Colonic mucosa (tissue), 4 donors: ENCODE measurements around the gene DNAH8. TPM values are rescaled to one million over a fixed set of nuclear protein-coding genes. Genes with fewer than 3 reads are reported as not detected.

Experiments used
- DNase-seq: peaks from one replicate; pipeline ENCODE4 v3.0.0-alpha.2; 2020
- H3K27ac ChIP-seq: fragments of 200-600 bp; one replicate; pipeline ENCODE4 v1.8.0; 2021
- H3K27me3 ChIP-seq: fragments of 200-600 bp; one replicate; pipeline ENCODE4 v1.8.0; 2021
- H3K36me3 ChIP-seq: fragments of 200-600 bp; one replicate; pipeline ENCODE4 v1.8.0; 2021
- H3K4me1 ChIP-seq: fragments of 200-600 bp; one replicate; pipeline ENCODE4 v1.8.0; 2021; ENCODE audit warnings: mild to moderate bottlenecking
- H3K4me3 ChIP-seq: fragments of 200-600 bp; one replicate; pipeline ENCODE4 v1.8.0; 2021
- H3K9ac ChIP-seq, 2 donors: one replicate each; pipeline ENCODE4 v1.7.0; 2013; ENCODE audit warnings: control low read depth in 2 of 2, low read depth in 2 of 2, low read length in 2 of 2
- H3K9me3 ChIP-seq: fragments of 200-600 bp; one replicate; pipeline ENCODE4 v1.8.0; 2021
- intact Hi-C: fragments of 100-400 bp; cut with DNase I; formaldehyde crosslinking; loops from one replicate; pipeline ENCODE4 v1.14.1; 2022
- total RNA-seq, 2 donors: library from RNA; stranded (reverse); fragmentation: NEBNext Ultra II Directional in 1 of 2; extraction: Animal tissue kit (Norgen Biotek cat#: 25700) in 1 of 2; gene quantifications; one replicate each; pipeline ENCODE4 v1.2.1, GENCODE V29; 2021
- TF ChIP-seq, protein P1 (sequence below): fragments of 200-600 bp; IDR thresholded peaks from one replicate; pipeline ENCODE4 v1.8.0; 2022; ENCODE audit warnings: antibody characterized with exemption, mild to moderate bottlenecking
- donor health status: healthy.
- donor health status: DM: no; HTN: no; CAD: no.
- donor health status: DM: no; HTN: no; CAD: no.

Gene DNAH8
- total RNA-seq, 2 donors from 2014 or later: not detected

DNA sequence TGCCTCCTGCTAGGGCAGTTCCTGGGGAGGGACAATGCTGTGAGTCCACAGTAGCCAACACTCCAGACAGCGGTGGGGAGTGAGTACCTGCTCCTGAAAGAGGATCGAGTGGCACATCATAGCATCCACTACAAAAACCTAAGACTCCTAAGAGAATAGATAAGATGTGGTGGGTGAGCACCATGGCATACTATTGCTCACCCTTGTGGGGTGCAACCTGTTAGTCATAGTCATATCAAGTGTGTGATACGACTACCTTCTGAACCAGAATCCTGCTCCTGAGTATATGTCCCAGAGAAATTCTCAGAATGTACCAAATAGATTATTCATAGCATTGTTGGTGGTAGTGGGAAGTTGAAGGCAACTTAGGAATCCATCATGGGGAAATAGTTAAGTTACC lies 270.7 kb downstream of the DNAH8 start:
- Histone ChIP-seq H3K4me1 (no peaks in the 10 kb centered on the region), H3K9ac (no peak overlapping the region), H3K27me3 (no peaks in the 10 kb centered on the region), H3K27ac (no peak overlapping the region), H3K9me3 (no peaks in the 10 kb centered on the region), H3K36me3 (no peaks in the 10 kb centered on the region), H3K4me3 (no peak overlapping the region)
- no peak for DNase-seq
- TF ChIP-seq, protein P1, sequence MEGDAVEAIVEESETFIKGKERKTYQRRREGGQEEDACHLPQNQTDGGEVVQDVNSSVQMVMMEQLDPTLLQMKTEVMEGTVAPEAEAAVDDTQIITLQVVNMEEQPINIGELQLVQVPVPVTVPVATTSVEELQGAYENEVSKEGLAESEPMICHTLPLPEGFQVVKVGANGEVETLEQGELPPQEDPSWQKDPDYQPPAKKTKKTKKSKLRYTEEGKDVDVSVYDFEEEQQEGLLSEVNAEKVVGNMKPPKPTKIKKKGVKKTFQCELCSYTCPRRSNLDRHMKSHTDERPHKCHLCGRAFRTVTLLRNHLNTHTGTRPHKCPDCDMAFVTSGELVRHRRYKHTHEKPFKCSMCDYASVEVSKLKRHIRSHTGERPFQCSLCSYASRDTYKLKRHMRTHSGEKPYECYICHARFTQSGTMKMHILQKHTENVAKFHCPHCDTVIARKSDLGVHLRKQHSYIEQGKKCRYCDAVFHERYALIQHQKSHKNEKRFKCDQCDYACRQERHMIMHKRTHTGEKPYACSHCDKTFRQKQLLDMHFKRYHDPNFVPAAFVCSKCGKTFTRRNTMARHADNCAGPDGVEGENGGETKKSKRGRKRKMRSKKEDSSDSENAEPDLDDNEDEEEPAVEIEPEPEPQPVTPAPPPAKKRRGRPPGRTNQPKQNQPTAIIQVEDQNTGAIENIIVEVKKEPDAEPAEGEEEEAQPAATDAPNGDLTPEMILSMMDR: no peak
- intact Hi-C loops: no loop called here

- H3K4me1 ChIP-seq: no peaks in the 10 kb centered on the region
- TF ChIP-seq, protein P1: no peak
- intact Hi-C loops: no loop called here
Observed at GRCh38 chr6:38987503-38987902, 272.4 kb downstream of the DNAH8 start.

DNA sequence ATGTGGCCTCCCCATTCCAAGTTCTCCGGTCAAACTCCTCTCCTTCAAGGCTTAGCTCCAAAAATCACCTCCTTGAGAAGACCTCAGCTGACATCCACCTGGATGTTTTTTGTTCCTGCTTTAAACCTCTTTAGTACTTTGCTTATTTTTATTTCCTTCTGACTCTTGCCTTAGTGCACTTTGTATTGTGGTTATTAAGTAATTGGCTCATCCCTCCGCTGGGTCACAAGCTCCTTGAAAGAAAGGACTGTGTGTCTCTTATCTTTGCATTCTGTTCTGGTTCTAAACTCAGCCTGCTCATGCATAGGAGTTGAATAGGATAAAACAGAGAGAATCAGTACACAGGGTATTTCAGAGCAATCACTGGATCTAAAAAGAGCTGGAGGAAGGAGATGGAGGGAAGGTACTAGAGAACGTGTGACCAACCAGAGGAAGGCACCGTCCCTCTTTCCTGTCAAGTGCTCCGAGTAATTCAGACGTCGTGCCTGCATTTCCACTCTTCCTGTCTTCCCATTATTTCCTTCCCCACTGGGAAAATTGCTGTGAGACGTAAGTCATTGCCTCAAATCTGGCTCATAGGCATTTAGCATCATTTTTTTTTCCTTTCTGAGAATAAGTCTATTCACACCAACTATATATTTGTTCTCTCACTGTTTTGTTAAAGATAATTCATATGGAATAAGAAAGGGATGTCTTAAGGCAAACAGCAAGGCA lies 273.8 kb downstream of the DNAH8 start:
- H3K9me3 ChIP-seq: no peaks in the 10 kb centered on the region
- TF ChIP-seq, protein P1: no peak
- no peaks in the 10 kb centered on the region for H3K27me3 ChIP-seq
- H3K4me3 ChIP-seq: no peak overlapping the region
- DNase-seq: no peak
- H3K4me1 ChIP-seq: no peaks in the 10 kb centered on the region
- H3K27ac ChIP-seq: no peak overlapping the region
- no peak overlapping the region for H3K9ac ChIP-seq
- no peaks in the 10 kb centered on the region for H3K36me3 ChIP-seq
- intact Hi-C loops: no loop called here

More at GRCh38 chr6:38987503-38987902, 272.4 kb downstream of the DNAH8 start:
- Histone ChIP-seq H3K27ac (no peak overlapping the region), H3K27me3 (no peaks in the 10 kb centered on the region), H3K4me3 (no peak overlapping the region), H3K9ac (no peak overlapping the region), H3K36me3 (no peaks in the 10 kb centered on the region), H3K9me3 (no peaks in the 10 kb centered on the region)
- DNase-seq: no peak

DNA sequence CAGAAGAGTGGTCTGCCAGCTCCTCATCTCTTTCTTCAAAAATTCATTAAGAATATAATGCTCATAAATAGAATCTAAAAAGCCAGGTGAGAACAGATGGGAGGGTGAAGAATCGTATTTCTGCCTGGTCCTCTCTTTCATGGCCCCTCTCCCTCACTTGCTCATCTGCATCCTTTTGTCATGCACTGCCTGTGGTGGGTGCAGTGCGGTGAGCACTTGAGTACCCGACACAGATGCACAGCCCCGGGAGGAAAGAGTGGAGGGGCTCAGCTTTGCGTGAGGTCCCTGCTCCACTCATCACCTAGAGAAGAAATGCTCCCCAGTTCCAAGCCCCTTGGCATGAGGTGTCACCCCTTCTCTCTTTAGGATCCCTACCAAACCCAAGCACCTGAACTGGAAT lies 275.4 kb downstream of the DNAH8 start:
- intact Hi-C loops: no loop called here
- TF ChIP-seq, protein P1: no peak
- Histone ChIP-seq H3K9ac (no peak overlapping the region), H3K4me1 (no peaks in the 10 kb centered on the region), H3K27ac (no peak overlapping the region), H3K27me3 (no peaks in the 10 kb centered on the region), H3K9me3 (no peaks in the 10 kb centered on the region), H3K36me3 (no peaks in the 10 kb centered on the region), H3K4me3 (no peak overlapping the region)
- DNase-seq: no peak

- Histone ChIP-seq H3K9ac (no peak overlapping the region), H3K4me3 (no peak overlapping the region), H3K27ac (no peak overlapping the region), H3K36me3 (no peaks in the 10 kb centered on the region), H3K27me3 (no peaks in the 10 kb centered on the region), H3K9me3 (no peaks in the 10 kb centered on the region), H3K4me1 (no peaks in the 10 kb centered on the region)
- no peak for DNase-seq
- TF ChIP-seq, protein P1: no peak
- intact Hi-C loops: no loop called here
Observed at GRCh38 chr6:38996676-38997075, 281.6 kb downstream of the DNAH8 start.
